Spleen (tissue), 11 donors: Measurements from ENCODE around the gene PPP1R1B. TPM values are rescaled to one million over a fixed set of nuclear protein-coding genes. Genes with fewer than 3 reads are reported as not detected.
A peak's percentile ranks its signal among the peaks of the same experiment; 100 is the strongest.

ENCODE experiments used
- DNase-seq: peaks from one replicate; pipeline ENCODE4 v3.0.0-alpha.2; 2020
- H3K27ac ChIP-seq, 8 donors: fragments of 200-600 bp; sonication (generic) in 7 of 8; 1 replicate in 4 of 8; 2 replicates in 4 of 8; pipeline versions ENCODE4 v1.5.0 to v1.8.0; 2016 to 2021; ENCODE audit warnings: inconsistent platforms in 4 of 8, mild to moderate bottlenecking in 4 of 8, moderate library complexity in 1 of 8
- H3K27me3 ChIP-seq, 7 donors: fragments of 200-600 bp; sonication (generic) in 6 of 7; replicated peaks in 1 of 7; 1 replicate in 4 of 7; 2 replicates in 3 of 7; pipeline versions ENCODE4 v1.5.0 to v1.8.0; 2016 to 2021; ENCODE audit warnings: inconsistent platforms in 3 of 7, mild to moderate bottlenecking in 1 of 7
- H3K36me3 ChIP-seq, 6 donors: fragments of 200-600 bp; sonication (generic) in 5 of 6; 1 replicate in 4 of 6; 2 replicates in 2 of 6; pipeline versions ENCODE4 v1.5.0 to v1.8.0; 2016 to 2021; ENCODE audit warnings: inconsistent platforms in 2 of 6
- H3K4me1 ChIP-seq, 6 donors: fragments of 200-600 bp; sonication (generic) in 5 of 6; 1 replicate in 3 of 6; 2 replicates in 3 of 6; pipeline versions ENCODE4 v1.5.0 to v1.8.0; 2016 to 2021; ENCODE audit warnings: inconsistent platforms in 3 of 6
- H3K4me3 ChIP-seq, 8 donors: fragments of 200-600 bp; sonication (generic) in 7 of 8; 1 replicate in 4 of 8; 2 replicates in 4 of 8; pipeline versions ENCODE4 v1.5.0 to v1.8.0; 2016 to 2021; ENCODE audit warnings: inconsistent platforms in 4 of 8, mild to moderate bottlenecking in 4 of 8, moderate library complexity in 2 of 8
- H3K9me3 ChIP-seq, 8 donors: fragments of 200-600 bp; sonication (generic) in 7 of 8; 1 replicate in 4 of 8; 2 replicates in 4 of 8; pipeline versions ENCODE4 v1.5.0 to v1.8.0; 2016 to 2021; ENCODE audit warnings: inconsistent platforms in 4 of 8
- POLR2A ChIP-seq, 3 donors: fragments of 450-650 bp; IDR thresholded peaks; one replicate each; pipeline ENCODE4 v1.5.1; 2017; ENCODE audit warnings: antibody characterized with exemption in 3 of 3, mild to moderate bottlenecking in 1 of 3
- POLR2AphosphoS5 ChIP-seq, 3 donors: sonication (generic); formaldehyde crosslinking; IDR thresholded peaks; one replicate each; pipeline ENCODE4 v1.5.1; 2017; ENCODE audit warnings: antibody characterized with exemption in 3 of 3
- WGBS, 5 donors: extraction: QIAGEN DNeasy Blood & Tissue Kit in 3 of 5; methylation state at CpG; one replicate each; pipeline versions ENCODE4 v1.1.5 to v1.1.7; 2013 to 2018; 5-methylcytosine and 5-hydroxymethylcytosine counted together
- intact Hi-C: fragments of 100-400 bp; cut with DNase I; formaldehyde crosslinking; loops from one replicate; pipeline ENCODE4 v1.15.0; 2023; ENCODE audit warnings: low total_unique reads
- polyA plus RNA-seq, 3 donors: library from polyadenylated mRNA; stranded (reverse); fragments of 200-250 nt; gene quantifications; one replicate each; pipeline ENCODE4 v1.2.1, GENCODE V29; 2013
- total RNA-seq, 7 donors: library from RNA; depleted of rRNA in 3 of 7; stranded (reverse); fragments of >200 nt in 3 of 7; fragmentation: NEBNext Ultra II Directional in 4 of 7; extraction: Animal tissue kit (Norgen Biotek cat#: 25700) in 4 of 7; gene quantifications; one replicate each; pipeline versions ENCODE4 v1.1.0 to v1.2.1, GENCODE V29; 2016 to 2021
- TF ChIP-seq, protein P1 (sequence below), 11 experiments: fragments of 200-600 bp in 7 of 11; fragments of 450-650 bp in 4 of 11; sonication (generic) in 4 of 11; IDR thresholded peaks in 8 of 11; conservative IDR thresholded peaks in 3 of 11; 1 replicate in 7 of 11; 2 replicates in 4 of 11; pipeline versions ENCODE4 v1.4.0 to v1.8.0; 2016 to 2021; ENCODE audit warnings: antibody characterized with exemption in 11 of 11, inconsistent platforms in 4 of 11, mild to moderate bottlenecking in 1 of 11
- donor health status: healthy with polysubstance abuse.
- donor health status: DM: no; HTN: no; CAD: no; lungs with moderate emphysema.
- donor health status: DM: no; HTN: no; CAD: no.
- donor health status: Bipolar disorder and iron deficiency.
- donor health status: healthy.
- donor health status: DM: no; HTN: no; CAD: no.
- donor health status: DM: yes; HTN: yes; CAD: no.

The PPP1R1B gene
- total and polyA plus RNA-seq, 10 donors = 0.06 to 0.26 TPM; not detected in 8

DNA sequence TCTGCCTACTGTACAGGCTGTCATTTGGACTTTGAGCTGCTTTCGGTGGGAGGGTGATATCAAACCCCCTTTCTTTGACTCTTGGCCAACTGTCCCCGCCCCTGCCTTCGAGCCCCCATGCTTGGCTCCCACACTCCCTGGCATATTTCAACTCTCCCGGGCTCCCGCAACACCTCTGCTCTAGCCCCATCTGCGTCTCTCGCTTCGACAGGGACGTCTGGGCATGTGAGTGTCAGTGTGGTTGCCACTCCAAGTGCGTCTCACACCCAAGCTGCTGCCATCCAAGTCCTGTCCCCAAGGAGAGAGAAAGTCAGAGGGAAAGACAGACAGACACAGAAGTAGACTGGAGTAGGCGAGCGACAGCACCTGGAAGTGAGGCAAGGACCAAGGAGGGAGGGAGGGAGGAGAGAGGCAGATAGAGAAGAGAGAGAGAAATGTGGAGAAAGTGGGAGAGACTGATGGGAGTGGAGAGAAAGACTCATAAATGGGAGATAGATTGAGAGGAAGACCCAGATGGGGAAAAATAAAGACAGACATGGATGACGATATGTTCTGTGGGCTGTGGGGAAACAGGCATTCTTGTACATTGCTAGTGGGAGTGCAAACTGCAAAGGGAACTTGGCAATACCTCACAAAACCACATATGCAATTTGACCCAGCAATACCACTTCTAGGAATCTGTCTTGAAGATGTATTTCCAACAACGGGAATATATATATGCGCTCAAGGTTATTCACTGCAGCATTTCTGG lies 22.0 kb downstream of the PPP1R1B start:
- peaks cover 0 to 95% (median 30%) of the 10 kb centered on the region in 6 donors for H3K4me1 ChIP-seq
- H3K4me3 ChIP-seq = no peak overlapping the region
- no peak overlapping the region for H3K27ac ChIP-seq
- DNase-seq = no peak
- WGBS, 5 donors = 75 to 86% (median 85%) methylated on average over 15 of the region's 15 CpGs
- H3K36me3 ChIP-seq = peaks cover 0 to 67% (median 0%) of the 10 kb centered on the region in 6 donors
- TF ChIP-seq, protein P1, sequence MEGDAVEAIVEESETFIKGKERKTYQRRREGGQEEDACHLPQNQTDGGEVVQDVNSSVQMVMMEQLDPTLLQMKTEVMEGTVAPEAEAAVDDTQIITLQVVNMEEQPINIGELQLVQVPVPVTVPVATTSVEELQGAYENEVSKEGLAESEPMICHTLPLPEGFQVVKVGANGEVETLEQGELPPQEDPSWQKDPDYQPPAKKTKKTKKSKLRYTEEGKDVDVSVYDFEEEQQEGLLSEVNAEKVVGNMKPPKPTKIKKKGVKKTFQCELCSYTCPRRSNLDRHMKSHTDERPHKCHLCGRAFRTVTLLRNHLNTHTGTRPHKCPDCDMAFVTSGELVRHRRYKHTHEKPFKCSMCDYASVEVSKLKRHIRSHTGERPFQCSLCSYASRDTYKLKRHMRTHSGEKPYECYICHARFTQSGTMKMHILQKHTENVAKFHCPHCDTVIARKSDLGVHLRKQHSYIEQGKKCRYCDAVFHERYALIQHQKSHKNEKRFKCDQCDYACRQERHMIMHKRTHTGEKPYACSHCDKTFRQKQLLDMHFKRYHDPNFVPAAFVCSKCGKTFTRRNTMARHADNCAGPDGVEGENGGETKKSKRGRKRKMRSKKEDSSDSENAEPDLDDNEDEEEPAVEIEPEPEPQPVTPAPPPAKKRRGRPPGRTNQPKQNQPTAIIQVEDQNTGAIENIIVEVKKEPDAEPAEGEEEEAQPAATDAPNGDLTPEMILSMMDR (IDR thresholded peaks at IDR 0.05 in 8 of 11, conservative IDR thresholded peaks at IDR 0.05 in 3 of 11) = no peak
- TF ChIP-seq POLR2A (IDR thresholded peaks at IDR 0.05) (no peak), POLR2AphosphoS5 (IDR thresholded peaks at IDR 0.05) (no peak)
- no peaks in the 10 kb centered on the region for H3K9me3 ChIP-seq
- no peaks in the 10 kb centered on the region for H3K27me3 ChIP-seq
- intact Hi-C loops = no loop called here

DNA sequence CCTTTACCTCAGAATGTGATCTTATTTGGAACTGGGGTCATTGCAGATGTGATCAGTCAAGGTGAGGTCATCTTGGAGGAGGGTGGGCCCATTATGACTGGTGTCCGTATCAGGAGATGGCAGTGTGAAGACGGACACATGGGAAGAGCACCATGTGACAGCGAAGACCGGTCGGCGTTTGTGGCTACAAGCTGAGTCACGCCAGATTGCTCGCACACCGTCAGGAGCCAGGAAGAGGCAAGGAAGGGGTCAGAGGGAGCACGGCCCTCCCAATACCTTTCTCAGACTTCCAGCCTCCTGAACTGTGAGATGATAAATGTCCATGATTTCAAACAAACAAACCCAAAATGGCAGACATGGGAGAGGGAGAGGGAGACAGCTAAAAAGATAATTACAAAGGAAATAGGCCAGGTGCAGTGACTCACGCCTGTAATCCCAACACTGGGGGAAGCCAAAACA lies 23.4 kb downstream of the PPP1R1B start:
- Histone ChIP-seq H3K4me1 (peaks cover 0 to 95% (median 25%) of the 10 kb centered on the region in 6 donors), H3K27ac (no peak overlapping the region), H3K27me3 (no peaks in the 10 kb centered on the region), H3K36me3 (peaks cover 0 to 76% (median 3%) of the 10 kb centered on the region in 6 donors), H3K9me3 (no peaks in the 10 kb centered on the region), H3K4me3 (no peak overlapping the region)
- peak in 1 of 3 donors; percentile 4 for TF ChIP-seq POLR2AphosphoS5 (IDR thresholded peaks at IDR 0.05)
- TF ChIP-seq POLR2A (IDR thresholded peaks at IDR 0.05) = no peak
- TF ChIP-seq, protein P1 (IDR thresholded peaks at IDR 0.05 in 8 of 11, conservative IDR thresholded peaks at IDR 0.05 in 3 of 11) = no peak
- no peak for DNase-seq
- intact Hi-C loops = no loop called here
- 83 to 92% (median 91%) methylated on average over 11 of the region's 11 CpGs for WGBS, 5 donors

DNA sequence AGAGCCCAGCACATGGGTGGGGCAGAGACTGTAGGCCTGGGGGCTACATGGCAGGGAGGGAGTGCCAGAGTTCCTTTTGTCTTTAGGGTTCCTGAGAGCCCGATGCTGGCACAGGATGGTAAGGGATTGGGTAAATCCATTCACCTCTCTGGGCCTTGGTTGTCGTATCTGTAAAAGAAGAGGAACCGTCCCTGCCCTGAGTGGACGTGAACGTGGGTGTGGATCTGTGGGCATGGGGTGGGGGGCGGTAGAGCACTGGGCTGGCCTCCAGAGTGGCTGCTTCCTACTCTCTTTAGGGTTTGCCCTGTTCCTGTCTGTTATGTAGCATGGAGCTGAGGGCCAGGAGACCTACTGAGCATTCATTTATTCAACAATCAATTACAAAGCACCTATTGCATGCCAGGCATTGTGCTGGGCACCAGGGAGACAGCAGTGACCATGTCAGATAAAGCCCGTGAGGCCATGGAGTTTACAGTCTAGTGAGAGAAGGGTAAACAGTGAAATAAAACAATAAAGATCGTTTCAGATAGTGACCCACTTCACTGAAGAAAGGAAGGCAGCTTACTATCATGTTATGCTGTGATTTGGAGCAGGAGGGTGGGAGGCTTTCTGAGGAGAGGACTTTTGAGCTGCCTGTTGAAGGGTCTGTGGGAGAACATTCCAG lies 25.3 kb downstream of the PPP1R1B start:
- 49 to 65% (median 60%) methylated on average over 8 of the region's 8 CpGs for WGBS, 5 donors
- H3K9me3 ChIP-seq = no peaks in the 10 kb centered on the region
- DNase-seq = no peak
- TF ChIP-seq POLR2A (IDR thresholded peaks at IDR 0.05) (no peak), POLR2AphosphoS5 (IDR thresholded peaks at IDR 0.05) (no peak)
- TF ChIP-seq, protein P1 (IDR thresholded peaks at IDR 0.05 in 8 of 11, conservative IDR thresholded peaks at IDR 0.05 in 3 of 11) = no peak
- H3K27ac ChIP-seq = peak overlapping the region in 2 of 8 donors; percentile 9 to 21
- peaks cover 0 to 82% (median 13%) of the 10 kb centered on the region in 6 donors for H3K36me3 ChIP-seq
- intact Hi-C loops = no loop called here
- H3K27me3 ChIP-seq = no peaks in the 10 kb centered on the region
- H3K4me3 ChIP-seq = no peak overlapping the region
- H3K4me1 ChIP-seq = peaks cover 0 to 81% (median 20%) of the 10 kb centered on the region in 6 donors
